GM12872 (cell line): ENCODE measurements around the gene PALM.

Source experiments
- CTCF ChIP-seq: IDR thresholded peaks from 3 replicates; pipeline ENCODE4 v1.5.1; 2011; ENCODE audit warnings: low read depth, mild to moderate bottlenecking, low read length, moderate library complexity; ENCODE audit not compliant: insufficient read depth

Gene PALM

GRCh38 chr19:723247-723646, 14.5 kb downstream of the PALM start:
- TF ChIP-seq CTCF = no peak

DNA sequence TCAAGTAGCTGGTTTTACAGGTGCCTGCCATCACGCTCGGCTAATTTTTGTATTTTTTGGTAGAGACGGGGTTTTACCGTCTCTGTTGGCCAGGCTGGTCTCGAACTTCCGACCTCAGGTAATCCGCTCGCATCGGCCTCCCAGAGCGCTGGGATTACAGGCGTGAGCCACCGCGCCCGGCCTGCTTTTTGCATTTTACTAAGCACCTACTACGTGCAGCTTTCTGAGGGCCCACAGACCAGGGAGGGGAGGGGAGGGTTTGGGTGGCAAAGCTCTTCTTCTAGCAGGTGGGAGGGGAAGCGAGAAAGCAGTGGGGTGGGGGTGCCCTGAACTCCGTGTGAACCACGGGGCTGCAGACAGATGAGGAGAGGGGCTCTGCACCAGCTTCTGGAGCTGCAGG, 15.0 kb downstream of the PALM start:
- TF ChIP-seq CTCF = no peak

DNA sequence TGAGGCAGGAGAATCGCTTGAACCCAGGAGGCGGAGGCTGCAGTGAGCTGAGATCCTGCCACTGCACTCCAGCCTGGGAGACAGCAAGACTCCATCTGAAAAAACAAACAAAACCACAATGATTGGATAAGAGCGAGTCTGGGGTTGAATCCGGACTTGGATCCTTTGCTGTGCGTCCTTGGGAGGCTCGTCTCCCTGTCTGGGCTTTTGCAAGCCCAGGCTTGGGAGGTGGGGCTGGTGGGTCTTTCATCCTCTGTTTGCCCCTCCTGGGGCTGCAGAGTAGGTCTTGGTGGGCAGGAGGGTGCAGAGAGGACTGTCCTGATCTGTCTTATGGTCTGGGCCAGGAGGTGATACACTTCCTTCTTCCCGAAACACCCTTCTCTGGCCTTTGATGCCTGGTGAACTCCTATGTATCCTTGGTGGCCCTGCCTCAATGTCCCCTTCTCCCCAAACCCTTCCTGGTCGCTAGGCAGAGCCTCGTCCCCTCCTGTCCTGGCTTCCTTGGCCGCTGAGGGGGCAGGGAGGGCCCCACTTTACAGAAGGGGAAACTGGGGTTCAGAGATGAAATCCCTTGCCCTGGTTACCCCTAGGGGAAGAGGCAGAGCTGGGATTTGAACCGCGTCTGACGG, 16.8 kb downstream of the PALM start:
- TF ChIP-seq CTCF = no peak

DNA sequence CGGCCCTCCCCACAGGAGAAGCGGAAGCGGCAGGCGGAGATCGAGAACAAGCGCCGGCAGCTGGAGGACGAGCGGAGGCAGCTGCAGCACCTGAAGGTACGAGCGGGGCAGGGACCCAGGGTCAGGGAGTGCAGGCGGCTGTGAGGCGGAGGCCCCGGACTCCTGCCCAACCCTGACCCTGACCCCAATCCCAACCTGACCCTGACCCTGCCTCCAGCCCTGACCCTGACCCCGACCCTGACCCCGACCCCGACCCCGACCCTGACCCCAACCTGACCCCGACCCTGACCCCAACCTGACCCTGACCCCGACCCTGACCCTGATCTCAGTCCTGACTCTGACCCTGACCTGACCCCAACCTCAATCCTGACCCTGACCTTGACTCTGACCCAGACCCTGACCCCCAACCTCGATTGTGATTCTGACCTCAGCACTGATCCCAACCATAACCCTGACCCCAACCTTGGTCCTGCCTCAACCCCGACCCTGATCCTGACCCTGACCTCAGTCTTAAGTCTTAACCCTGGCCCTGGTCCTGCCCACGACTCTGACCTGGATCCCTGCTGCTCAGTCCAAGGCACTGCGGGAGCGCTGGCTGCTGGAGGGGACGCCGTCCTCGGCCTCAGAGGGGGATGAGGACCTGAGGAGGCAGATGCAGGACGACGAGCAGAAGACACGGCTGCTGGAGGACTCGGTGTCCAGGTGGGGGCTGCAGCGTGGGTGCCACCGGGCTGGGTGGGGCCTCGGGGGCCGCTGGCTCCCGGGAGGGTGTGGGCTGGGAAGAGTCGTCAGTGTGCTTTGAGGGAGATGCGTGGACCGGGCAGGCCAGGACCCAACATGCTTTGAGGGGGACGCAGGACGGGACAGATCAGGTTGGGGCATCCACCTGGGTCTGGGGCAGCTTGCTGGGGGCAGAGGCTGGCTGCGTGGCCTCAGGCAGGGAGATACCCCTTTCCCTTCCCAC, 18.5 kb downstream of the PALM start:
- TF ChIP-seq CTCF = no peak

DNA sequence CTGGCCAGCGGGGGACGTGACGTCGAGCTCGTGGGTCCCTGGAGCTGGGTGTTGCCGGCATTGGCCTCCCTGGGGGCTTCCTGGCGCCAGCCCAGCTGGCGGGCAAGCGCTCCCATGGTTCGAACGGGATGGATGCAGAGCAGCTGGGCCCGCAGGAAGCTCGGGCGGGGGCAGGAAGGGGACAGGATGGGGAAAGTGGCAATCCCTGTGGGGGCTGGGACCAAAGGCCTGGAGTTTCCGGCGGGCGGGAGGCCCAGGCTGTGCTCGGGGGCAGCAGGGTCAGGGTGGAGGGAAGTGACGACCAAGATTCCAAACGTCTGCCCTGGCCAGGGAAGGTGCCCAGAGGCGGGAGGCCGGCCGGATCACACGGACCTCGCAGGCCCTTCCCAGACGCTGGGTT, 19.3 kb downstream of the PALM start:
- no peak for TF ChIP-seq CTCF

DNA sequence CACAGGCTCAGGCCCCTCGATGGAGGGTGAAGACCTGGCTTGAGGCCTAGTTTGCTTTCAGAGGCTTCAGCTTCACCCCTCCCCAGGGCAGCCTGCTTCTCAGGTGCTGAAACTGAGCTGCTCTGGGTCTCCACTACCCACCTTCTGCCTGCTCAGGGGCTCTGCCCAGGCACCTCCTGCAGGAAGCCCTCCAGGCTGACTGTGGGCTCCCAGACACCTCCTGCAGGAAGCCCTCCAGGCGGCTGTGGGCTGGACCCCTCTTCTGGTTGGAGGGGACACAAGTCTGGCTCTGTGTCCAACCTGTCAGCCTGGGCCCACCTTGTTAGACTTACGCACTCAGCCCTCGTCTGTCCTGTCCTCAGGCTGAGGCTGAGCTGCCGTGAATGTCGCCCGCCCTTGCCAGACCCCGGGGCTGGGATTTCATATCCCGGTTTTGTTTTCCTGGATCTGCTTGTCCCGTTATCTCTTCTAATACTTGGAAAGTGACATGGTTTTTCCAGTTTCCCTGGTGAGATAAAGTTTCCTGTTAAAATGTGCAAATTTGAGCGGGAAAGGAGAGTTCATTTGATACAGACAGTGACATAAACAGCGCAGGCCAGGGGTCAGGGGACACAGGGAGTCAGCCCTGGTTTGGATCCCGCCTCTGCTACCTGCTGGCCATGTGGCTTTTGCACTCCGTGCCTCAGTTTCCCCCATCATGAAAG, 21.4 kb downstream of the PALM start:
- no peak for TF ChIP-seq CTCF

DNA sequence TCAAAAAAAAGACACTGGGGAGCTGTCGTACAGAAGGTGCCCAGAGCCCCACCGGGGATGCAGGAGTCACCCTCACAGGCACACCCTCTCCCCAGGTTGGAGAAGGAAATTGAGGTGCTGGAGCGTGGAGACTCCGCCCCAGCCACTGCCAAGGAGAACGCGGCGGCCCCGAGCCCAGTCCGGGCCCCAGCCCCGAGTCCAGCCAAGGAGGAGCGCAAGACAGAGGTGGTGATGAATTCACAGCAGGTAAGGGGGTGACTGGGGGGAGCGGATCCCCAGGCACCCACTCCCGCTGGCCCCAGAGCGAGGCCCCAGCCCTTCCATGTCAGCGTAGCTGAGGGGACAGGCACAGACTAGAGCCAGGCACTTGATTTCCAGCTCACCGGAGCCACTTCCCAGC, 22.3 kb downstream of the PALM start:
- TF ChIP-seq CTCF = no peak
